Measurements from ENCODE around the gene ALPK1.

The ALPK1 gene

GRCh38 chr4:112377171-112377570 lies 80.0 kb downstream of the ALPK1 start:
- no peak for ATAC-seq

GRCh38 chr4:112377594-112378242 lies 80.5 kb downstream of the ALPK1 start:
- TF ChIP-seq ISL1 (CRISPR knock-in tag; IDR thresholded peaks at IDR 0.05) (no peak), PPARA (CRISPR knock-in tag; IDR thresholded peaks at IDR 0.05; ENCODE audit: borderline replicate concordance) (no peak)
- ATAC-seq: no peak

More at GRCh38 chr4:112377171-112377570, 80.0 kb downstream of the ALPK1 start:
- TF ChIP-seq GLIS3 (CRISPR knock-in tag; IDR thresholded peaks at IDR 0.05): no peak
- TF ChIP-seq TOX (CRISPR knock-in tag; IDR thresholded peaks at IDR 0.05; ENCODE audit: borderline replicate concordance): no peak
- no peak for TF ChIP-seq ZFP30 (CRISPR knock-in tag; IDR thresholded peaks at IDR 0.05)
- no peak for TF ChIP-seq ESRRG (CRISPR knock-in tag; IDR thresholded peaks at IDR 0.05)
- TF ChIP-seq SNAI2 (CRISPR knock-in tag; IDR thresholded peaks at IDR 0.05): no peak
- TF ChIP-seq ZNF70 (CRISPR knock-in tag; IDR thresholded peaks at IDR 0.05): no peak
- TF ChIP-seq TCF4 (CRISPR knock-in tag; IDR thresholded peaks at IDR 0.05; ENCODE audit: borderline replicate concordance): no peak
- TF ChIP-seq, protein P1, sequence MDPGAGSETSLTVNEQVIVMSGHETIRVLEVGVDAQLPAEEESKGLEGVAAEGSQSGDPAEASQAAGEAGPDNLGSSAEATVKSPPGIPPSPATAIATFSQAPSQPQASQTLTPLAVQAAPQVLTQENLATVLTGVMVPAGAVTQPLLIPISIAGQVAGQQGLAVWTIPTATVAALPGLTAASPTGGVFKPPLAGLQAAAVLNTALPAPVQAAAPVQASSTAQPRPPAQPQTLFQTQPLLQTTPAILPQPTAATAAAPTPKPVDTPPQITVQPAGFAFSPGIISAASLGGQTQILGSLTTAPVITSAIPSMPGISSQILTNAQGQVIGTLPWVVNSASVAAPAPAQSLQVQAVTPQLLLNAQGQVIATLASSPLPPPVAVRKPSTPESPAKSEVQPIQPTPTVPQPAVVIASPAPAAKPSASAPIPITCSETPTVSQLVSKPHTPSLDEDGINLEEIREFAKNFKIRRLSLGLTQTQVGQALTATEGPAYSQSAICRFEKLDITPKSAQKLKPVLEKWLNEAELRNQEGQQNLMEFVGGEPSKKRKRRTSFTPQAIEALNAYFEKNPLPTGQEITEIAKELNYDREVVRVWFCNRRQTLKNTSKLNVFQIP (CRISPR knock-in tag; IDR thresholded peaks at IDR 0.05; ENCODE audit: borderline replicate concordance, low read depth): no peak
- TF ChIP-seq TSHZ2 (CRISPR knock-in tag; IDR thresholded peaks at IDR 0.05): no peak
- TF ChIP-seq, protein P2, sequence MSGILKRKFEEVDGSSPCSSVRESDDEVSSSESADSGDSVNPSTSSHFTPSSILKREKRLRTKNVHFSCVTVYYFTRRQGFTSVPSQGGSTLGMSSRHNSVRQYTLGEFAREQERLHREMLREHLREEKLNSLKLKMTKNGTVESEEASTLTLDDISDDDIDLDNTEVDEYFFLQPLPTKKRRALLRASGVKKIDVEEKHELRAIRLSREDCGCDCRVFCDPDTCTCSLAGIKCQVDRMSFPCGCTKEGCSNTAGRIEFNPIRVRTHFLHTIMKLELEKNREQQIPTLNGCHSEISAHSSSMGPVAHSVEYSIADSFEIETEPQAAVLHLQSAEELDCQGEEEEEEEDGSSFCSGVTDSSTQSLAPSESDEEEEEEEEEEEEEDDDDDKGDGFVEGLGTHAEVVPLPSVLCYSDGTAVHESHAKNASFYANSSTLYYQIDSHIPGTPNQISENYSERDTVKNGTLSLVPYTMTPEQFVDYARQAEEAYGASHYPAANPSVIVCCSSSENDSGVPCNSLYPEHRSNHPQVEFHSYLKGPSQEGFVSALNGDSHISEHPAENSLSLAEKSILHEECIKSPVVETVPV (CRISPR knock-in tag; IDR thresholded peaks at IDR 0.05): no peak
- TF ChIP-seq RARB (CRISPR knock-in tag; IDR thresholded peaks at IDR 0.05): no peak
- TF ChIP-seq CREB5 (CRISPR knock-in tag; IDR thresholded peaks at IDR 0.05; ENCODE audit: low read depth): no peak
- TF ChIP-seq ISL1 (CRISPR knock-in tag; IDR thresholded peaks at IDR 0.05): no peak
- no peak for TF ChIP-seq BACH2 (CRISPR knock-in tag; IDR thresholded peaks at IDR 0.05; ENCODE audit: borderline replicate concordance)
- no peak for TF ChIP-seq ARNTL (CRISPR knock-in tag; IDR thresholded peaks at IDR 0.05; ENCODE audit: borderline replicate concordance, low read depth)
- TF ChIP-seq PPARA (CRISPR knock-in tag; IDR thresholded peaks at IDR 0.05; ENCODE audit: borderline replicate concordance): no peak
- TF ChIP-seq PATZ1 (CRISPR knock-in tag; IDR thresholded peaks at IDR 0.05; ENCODE audit: borderline replicate concordance): no peak
- no peak for TF ChIP-seq ZFP3 (CRISPR knock-in tag; IDR thresholded peaks at IDR 0.05)
- no peak for TF ChIP-seq CSDC2 (CRISPR knock-in tag; IDR thresholded peaks at IDR 0.05)
- no peak for TF ChIP-seq ZC3H10 (CRISPR knock-in tag; IDR thresholded peaks at IDR 0.05)

GRCh38 chr4:112378243-112378620 lies 81.1 kb downstream of the ALPK1 start:
- no peak for TF ChIP-seq OSR1 (CRISPR knock-in tag; IDR thresholded peaks at IDR 0.05)
- no peak for TF ChIP-seq ZC3H10 (CRISPR knock-in tag; IDR thresholded peaks at IDR 0.05)
- no peak for TF ChIP-seq ZFP3 (CRISPR knock-in tag; IDR thresholded peaks at IDR 0.05)
- no peak for ATAC-seq
